Epithelial cell of prostate (primary cell): ENCODE results near the gene ADD3.

Experiments used
- DNase-seq: peaks from one replicate; pipeline ENCODE4 v3.0.0-alpha.2; 2011; ENCODE audit warnings: low read depth, low spot score
- H3K27ac ChIP-seq: fragments of 450-650 bp; 2 replicates; pipeline ENCODE4 v1.5.1; 2017; ENCODE audit warnings: mild to moderate bottlenecking

ADD3 gene

DNA sequence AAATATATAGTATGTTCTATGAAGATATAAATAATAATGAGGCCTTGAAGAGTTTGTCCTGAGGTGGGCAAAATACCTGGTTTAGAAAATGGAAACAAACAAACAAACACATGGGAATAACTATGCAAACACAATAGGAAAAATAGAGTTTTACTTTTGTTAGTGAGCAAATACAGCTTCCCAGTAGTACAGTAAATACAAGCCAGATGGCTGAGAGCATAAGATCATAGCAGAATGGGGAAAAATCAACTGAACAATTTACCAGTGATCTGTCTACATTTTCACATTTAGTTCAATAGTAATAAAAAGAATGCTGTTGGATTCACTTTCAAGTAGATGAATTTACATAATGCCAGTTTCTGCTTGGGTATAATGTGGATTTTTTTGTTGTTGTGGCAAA is 45.1 kb downstream of the ADD3 start:
- DNase-seq = no peak
- H3K27ac ChIP-seq = no peak overlapping the region

DNA sequence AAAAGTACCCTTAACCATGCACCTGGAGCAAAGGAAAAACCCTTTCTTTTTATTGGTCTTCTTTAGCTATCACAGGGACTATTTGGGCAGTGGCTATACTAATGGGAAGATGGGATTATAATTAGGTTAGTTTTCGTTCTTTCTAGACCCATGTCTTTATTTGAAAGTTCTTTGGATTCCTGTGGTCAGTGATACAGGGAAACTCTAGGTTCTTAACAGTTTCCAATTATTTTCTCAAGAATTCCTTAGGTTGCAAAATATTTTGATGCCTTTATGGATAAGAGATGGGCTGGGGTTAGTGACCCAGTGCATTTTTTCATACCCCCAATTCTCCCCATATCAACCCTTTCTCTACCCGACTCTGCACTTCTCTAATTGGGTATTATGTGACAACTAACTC is 49.0 kb downstream of the ADD3 start:
- DNase-seq = no peak
- no peak overlapping the region for H3K27ac ChIP-seq

DNA sequence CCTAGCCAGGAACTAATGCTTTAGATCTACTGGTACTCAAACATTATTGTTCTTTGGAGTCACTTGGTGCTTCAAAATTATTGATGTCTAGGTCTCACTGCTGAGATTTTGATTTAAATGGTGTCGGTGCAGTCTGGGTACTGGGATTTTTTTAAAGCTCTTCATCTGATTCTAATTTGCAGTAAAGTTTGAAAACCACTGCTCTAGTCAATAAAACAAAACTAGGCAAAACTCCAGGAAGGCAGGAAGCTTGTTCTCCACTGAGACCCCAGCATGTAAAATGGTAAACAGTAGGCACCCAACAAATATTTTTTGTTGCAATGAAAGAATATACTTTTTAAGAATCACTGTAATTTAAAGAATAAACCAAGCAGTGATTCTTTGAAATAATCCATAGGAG is 49.7 kb downstream of the ADD3 start:
- H3K27ac ChIP-seq = no peak overlapping the region
- no peak for DNase-seq

DNA sequence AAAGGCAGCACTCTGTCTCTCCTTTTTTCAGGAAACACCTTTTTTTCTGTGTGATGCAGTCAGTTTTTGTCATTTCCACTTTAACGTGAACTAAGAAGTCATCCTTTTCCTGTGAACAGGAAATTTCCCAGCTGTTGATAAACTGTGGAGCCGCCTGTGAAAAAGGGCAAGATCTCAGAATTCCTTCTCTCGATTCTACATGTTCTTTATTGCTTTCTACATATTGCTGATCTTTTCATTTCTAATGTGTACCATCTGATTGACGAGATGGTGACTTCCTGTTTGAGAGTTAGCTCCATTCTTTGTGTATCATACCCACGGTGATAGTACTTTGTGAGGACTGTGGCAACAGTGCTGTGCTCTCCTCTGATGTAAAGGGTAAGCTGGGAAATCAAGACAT is 50.4 kb downstream of the ADD3 start:
- no peak for DNase-seq
- no peak overlapping the region for H3K27ac ChIP-seq

DNA sequence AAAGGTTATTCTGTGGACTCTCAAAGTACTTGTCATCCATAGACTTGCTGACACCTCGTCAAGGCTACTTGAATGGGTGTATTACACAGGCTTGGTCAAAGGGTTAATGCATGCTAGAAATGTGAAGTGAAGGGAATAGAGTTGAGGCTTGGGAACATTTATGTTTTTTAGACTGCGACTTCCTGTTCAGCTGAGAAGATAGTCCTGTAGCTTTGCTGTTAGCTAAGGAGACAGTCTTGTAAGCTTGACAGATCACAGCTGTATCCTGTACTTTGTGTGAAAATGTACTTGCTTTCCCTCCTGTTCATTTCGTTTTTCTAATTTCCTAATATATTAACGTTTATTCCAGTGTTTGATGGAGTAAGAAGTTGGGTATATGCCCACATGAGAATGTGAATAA is 52.1 kb downstream of the ADD3 start:
- DNase-seq = no peak
- H3K27ac ChIP-seq = no peak overlapping the region

DNA sequence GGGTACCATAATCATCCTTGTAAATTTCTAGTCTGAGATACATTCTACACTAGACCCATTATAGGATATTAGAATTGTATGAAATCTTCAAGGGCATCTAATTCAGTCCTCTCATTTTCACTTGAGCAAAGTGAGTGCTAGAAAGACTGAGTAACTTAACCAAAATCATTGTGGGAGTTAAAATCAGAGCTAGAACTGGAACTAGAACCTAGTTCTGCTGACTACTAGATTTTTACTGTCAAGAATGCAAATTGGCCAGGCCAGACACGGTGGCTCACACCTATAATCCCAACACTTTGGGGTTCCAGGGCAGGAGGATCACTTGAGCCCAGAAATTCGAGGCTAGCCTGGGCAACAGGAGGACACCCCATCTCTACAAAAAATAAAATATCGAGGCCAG is 53.9 kb downstream of the ADD3 start:
- no peak overlapping the region for H3K27ac ChIP-seq

DNA sequence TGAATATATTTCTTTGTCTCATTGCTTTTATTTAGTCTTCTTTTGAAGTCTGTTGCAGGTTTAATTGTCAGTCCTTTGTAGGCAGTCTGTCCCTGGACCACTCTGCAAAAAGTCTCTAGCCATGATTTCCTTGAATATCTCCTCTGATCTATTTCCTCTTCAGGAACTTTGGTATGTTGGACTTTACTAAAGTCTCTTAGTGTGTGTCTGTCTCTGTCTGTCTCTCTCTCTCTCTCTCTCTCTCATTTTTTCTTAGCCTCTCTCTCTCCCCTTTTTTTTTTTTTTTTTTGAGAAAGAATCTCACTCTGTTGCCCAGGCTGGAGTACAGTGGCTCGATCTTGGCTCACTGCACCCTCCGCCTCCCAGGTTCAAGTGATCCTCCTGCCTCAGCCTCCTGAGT is 57.5 kb downstream of the ADD3 start:
- DNase-seq = no peak
- no peak overlapping the region for H3K27ac ChIP-seq

More for the DNA sequence above, 53.9 kb downstream of the ADD3 start:
- no peak for DNase-seq

DNA sequence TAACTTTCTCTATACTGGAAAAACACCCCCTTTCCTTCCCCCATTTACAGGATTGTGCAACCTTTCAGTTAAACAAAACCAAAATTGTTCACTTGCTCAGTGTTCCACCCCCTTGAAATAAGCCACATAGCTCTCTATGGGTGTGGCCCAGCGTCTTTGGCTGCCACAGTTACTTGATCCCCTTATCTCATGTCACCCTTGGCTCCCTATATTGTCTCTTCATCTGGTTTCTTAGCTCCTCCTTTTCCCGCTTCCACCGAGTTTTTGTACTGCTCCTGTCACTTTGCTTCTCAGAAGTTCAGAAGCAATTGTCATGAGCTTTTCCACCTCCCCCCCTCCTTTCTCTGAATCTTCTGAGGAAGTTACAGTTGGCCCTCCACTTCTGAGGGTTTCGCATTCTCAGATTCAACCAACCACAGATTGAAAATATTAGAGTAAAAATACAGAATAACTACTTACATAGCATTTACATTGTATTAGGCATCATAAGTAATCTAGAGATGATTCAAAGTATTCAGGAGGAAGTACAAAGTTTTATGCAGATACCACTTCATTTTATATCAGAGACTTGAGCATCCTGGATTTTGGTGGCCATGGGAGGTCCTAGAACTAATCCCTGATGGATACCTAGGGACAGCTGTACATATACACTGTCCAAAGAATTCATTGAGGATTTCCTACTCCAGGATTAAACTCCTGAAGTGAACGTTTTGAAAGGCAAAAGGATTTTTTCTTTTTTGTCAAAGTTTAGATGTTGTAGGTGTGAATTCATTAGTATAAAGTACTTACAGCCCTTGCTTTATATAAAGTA is 60.4 kb downstream of the ADD3 start:
- DNase-seq = no peak
- no peak overlapping the region for H3K27ac ChIP-seq

DNA sequence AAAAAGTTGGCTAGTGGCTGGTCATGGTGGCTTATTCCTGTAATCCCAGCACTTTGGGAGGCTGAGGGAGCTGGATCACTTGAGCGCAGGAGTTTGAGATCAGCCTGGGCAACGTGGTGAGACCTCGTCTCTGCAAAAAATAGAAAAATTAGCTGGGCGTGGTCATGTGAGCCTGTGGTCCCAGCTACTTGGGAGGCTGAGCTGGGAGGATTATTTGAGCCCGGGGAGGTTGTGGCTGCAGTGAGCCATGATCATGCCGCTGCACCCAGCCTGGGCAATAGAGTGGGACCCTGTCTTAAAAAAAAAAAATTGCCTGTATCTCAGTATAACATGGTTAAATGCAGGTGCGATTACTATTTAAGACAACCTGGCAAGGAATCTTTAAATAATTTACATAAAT is 61.0 kb downstream of the ADD3 start:
- no peak overlapping the region for H3K27ac ChIP-seq
- no peak for DNase-seq

DNA sequence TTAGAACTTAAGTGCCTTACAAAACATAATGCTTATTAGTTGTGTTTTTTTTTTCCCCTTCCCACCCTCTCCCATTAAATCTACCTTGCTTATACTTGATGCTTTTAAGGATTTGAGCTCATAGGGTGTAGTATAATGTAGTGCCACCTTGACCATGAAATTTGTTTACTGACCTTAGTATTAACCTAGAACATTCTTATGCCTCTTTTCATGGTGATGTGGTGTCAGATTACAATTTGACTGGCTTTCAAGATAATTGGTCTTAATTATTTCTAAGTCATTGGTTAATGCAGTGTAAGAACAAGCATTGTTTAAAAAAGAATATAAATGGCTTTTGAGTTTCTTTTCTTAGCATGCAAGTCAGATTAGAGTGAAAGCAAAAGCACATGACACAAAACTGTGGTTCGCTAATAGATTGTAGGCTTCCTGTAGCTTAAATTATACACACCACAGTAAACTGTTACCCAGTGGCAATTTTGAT is 61.8 kb downstream of the ADD3 start:
- DNase-seq = no peak

DNA sequence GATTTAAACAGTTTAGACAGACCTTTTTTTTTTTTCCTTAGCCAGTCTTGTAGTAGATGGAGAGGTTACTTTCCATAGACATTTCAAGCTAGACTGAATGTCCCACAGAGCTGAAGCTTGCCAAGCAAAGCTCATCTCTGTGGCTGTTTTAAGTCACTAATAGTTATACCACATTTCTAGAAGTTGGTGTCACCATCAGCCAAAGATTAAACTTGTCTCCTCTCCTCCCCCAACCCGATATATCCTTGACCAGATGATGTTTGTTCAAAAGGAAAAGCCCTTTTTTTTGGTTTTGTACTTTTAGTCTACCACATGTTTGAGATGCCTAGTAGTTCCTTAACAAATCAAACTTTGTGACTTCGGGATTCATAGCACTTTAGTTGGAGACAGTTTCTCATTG is 66.1 kb downstream of the ADD3 start:
- H3K27ac ChIP-seq = no peak overlapping the region
- no peak for DNase-seq

More for the DNA sequence above, 61.8 kb downstream of the ADD3 start:
- no peak overlapping the region for H3K27ac ChIP-seq

DNA sequence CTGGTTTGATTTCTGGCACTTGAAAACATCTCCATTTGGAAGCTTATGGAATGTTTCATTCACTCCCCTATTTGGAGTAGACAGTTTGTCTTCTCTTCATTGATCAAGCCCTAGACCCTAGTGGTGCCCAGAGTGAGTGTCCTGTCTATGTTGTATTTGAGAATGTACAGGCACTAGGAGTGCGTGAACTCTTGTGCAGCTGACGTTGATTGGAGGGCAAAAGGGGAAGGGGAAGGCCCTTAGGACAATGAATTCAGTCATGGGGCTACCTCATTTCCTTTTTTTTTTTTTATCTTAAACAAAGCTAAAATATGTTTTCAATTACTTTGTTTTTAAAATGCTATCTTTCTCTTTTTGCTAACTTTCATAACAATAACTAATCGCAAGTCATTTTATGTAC is 66.5 kb downstream of the ADD3 start:
- no peak overlapping the region for H3K27ac ChIP-seq
- DNase-seq = no peak

DNA sequence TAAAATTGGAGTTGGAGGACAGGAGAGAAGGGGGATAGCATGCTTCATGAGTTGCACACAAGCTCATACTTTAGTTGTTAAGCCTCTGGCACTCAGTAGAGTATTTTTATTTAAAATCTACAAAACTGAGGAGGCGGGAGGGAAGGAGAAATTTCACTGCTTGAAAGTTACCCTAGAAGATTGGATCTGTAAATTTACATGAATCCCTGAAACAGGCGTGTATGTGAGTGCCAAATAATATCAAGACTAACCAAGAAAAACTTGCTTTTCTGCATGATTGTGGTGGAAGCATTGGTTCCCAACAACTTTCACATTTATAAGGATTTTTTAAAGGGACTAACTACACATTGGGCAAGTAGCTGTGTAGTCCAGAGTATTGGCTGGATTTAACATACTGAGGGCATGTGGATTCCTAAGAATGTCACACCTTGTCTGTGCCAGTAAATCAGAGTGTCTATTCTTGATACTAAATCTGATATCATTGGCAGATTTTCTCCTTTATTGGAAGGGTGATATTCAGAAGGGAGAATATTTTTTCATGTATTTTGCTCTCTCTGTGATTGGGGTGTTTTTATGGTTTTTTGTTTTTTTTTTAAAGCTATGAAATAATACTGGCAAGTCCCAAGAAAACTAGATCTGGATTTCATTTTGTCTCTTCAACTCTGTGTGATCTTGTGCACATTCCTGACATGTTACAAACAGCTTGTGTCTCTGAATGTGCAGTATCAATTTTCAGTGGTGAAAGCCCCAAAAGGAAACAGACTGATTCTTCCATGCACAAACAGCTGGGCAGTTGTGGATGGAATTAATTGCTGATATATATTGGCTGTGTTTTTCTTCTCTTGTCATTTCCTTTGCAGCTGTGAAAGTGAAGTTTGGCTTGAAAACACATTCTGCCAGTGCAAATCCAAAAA is 67.2 kb downstream of the ADD3 start:
- H3K27ac ChIP-seq = peak overlapping the region; percentile 70
- DNase-seq = no peak

DNA sequence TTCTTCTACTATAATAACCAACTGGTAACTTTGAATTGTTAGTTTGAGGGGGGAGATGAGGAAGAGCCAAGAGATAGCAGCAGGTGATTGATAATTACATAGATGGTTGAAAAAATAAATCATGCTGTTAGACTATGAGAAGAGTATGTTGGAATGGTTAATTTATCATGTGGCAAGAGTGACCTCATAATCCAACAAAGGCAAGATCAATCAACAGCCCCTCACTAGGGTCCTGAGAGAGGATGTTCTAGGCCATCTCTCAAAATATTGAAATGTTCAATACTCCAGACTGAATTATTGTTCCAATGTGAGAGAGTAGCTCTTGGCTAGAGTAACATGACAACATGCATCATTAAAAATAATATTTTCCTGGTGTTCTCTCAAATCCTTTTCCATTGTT is 67.9 kb downstream of the ADD3 start:
- peak overlapping the region; percentile 70 for H3K27ac ChIP-seq

DNA sequence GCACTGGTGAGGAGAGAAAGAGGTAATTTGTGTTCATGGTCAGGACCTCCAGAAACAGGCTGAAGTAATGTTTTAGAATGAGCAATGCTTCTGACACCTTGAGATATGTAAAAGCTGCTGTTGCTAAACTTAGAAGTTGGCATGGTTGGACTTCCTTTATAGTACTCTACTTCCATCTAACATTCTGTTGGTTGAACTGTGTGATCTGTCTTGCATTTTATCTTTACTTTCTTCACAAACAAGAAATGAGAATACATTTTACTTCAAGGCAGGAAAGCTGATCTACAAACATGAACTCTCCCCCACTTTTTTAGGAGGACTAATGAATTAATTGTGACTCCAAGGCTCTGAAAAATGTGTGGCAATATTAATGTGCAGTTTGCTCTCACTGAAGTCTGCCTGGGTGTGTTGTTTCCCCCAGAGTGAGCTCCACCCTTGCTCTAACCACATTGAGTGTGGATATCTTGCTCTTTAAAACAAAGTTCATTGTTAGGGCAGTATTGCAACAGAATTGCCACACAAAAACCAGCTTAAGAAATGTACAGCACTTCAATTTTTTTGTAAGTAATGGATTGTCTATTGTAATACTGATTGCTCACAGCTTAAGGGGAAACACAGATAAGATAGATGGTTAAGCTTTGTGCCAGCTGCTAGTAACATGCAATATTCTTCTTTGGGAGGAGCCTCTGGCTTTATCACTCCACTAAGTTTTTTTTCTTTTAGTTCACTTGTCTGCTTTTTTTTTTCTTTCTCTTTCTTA is 69.0 kb downstream of the ADD3 start:
- DNase-seq = peak; percentile 79
- H3K27ac ChIP-seq = peak overlapping the region; percentile 70

More for the DNA sequence above, 67.9 kb downstream of the ADD3 start:
- DNase-seq = no peak

DNA sequence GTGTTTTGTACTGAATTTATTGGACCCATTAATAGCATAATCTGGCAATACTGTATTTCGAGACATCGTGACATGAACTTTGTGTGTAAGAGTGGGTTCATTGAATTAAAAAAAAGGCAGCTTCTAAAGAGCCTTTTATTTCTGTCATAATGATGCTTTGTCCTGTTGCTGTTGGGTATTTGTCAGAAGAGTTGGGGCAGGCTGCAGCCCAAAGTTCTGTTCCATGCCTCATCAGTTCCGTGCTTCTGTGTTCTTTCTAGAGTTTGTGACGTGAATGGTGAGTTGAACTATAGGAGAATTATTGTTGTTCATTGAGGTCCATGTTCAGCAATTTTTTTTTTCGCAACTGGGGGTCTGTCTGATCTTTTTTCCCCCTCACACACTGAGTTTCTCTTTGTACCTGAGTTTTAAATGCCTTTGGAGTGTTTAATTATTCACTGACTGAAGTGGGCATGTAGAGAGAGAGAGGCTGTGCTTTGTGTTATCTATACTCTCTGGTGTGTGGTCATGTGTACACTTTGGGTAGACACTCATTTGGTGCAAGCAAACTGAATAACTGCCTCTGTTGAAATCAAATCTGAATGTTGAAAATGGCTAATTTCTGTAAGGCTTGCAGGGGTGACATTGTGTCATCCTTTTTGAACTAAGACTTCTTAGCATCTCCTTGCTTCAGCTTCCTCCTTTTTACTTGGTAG is 69.8 kb downstream of the ADD3 start:
- peak overlapping the region; percentile 70 for H3K27ac ChIP-seq
- no peak for DNase-seq

DNA sequence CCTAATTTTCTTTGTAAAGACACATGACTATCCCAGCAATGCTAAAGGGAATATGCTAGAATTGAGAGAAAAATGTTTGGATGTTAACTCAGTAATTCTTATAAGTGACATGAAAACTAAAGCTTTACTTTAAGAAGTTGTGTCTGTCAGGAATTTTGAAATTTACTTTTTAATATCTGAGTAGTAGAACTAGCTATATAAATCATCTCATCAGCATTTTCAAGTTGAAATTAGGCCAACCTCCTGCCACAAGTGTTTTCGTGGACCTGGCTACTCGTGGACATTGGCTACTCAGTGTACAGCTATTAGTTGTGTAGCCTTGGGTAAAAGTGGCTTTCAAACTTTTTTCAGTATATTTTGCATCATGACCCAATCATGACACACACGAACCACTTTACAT is 70.5 kb downstream of the ADD3 start:
- no peak overlapping the region for H3K27ac ChIP-seq
- no peak for DNase-seq

DNA sequence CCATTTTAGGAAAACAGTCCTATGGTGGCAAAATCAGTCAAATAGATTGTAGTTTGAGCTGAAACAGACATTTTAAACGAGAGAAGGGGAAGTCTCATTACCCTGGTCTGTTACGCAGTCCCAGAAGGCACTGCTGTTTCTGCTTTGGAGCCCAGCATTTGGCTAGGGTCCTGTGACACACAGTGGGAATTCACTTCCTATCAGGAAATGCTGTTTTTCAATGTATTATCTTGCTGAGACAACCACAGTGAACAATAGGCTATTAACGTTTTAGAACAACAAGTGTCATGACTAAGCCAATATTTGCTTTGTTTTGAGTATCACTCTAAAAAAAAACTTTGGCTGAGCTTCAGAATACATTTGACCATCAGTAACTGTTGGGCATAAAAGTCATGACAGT is 74.1 kb downstream of the ADD3 start:
- DNase-seq = peak; percentile 74

DNA sequence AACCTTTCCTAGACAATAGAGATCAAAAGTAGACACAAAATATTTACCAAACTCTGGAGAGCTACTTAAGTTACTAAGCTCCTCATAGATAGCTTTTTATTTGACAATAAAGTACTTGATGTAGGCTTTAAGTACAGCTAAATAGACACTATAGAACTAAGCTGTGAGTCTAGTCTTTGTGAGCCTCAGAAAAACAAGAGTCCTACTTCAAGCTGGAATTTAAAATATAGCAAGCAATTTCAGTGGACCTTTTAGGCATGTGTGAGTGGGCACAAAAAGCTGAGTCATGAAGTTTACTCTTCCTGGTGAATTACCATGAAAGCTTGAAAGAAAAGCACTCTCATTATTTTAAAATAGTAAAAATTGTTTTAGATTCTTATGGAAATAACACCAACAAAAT is 76.1 kb downstream of the ADD3 start:
- no peak overlapping the region for H3K27ac ChIP-seq
- no peak for DNase-seq

More for the DNA sequence above, 74.1 kb downstream of the ADD3 start:
- H3K27ac ChIP-seq = peak overlapping the region; percentile 53

DNA sequence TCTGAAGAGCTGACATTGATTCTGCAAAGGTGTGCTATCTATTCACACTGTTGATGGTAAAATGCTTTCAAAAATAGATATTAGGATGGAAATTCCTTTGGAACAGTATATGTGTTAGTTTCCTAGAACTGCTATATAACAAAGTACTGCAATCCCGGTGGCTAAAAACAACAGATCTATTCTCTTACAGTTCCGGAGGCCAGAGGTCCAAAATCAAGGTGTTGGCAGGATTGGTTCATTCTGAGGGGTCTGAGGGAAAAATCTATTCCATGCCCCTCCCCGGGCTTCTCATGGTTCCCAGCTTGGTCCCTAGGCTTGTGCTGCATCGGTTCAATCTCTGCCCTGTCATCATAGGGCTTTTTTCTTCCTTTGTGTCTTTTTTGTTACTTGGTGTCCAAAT is 79.9 kb downstream of the ADD3 start:
- no peak overlapping the region for H3K27ac ChIP-seq
- no peak for DNase-seq
